GM23248 (cell line): Measurements from ENCODE around the gene FLOT2.

Experiments
- EZH2 ChIP-seq: fragments of 200-600 bp; sonication (generic); IDR thresholded peaks from 2 replicates; pipeline ENCODE4 v1.6.1; 2018; ENCODE audit warnings: antibody characterized with exemption, mild to moderate bottlenecking; ENCODE audit not compliant: insufficient read depth, poor library complexity, severe bottlenecking
- EZH2phosphoT487 ChIP-seq: fragments of 200-600 bp; sonication (generic); IDR thresholded peaks from 2 replicates; pipeline ENCODE4 v1.6.1; 2018; ENCODE audit warnings: antibody characterized with exemption, moderate library complexity, mild to moderate bottlenecking, low read depth; ENCODE audit not compliant: insufficient read depth

GRCh38 chr17:28944862-28945741, 47.6 kb upstream of the FLOT2 start:
- no peak for TF ChIP-seq EZH2phosphoT487
- no peak for TF ChIP-seq EZH2
